ENCODE measurements around the gene TMEM260.

TMEM260 gene

GRCh38 chr14:56587701-56588100 is 8.1 kb downstream of the TMEM260 start:
- Mint-ChIP-seq H3K27ac (no peak overlapping the region), H3K27me3 (ENCODE audit: low read depth, poor library complexity) (no peaks in the 10 kb centered on the region), H3K4me3 (no peak overlapping the region), H3K4me1 (peaks cover 12% of the 10 kb centered on the region), H3K36me3 (ENCODE audit: low read depth) (peaks cover 9% of the 10 kb centered on the region), H3K9me3 (no peaks in the 10 kb centered on the region)
- no peak for TF ChIP-seq CTCF (IDR thresholded peaks at IDR 0.05)
- DNase-seq, result no peak

GRCh38 chr14:56590535-56590960 is 10.9 kb downstream of the TMEM260 start:
- H3K9me3 Mint-ChIP-seq, result no peaks in the 10 kb centered on the region
- no peaks in the 10 kb centered on the region for H3K27me3 Mint-ChIP-seq (ENCODE audit: low read depth, poor library complexity)
- no peak overlapping the region for H3K4me3 Mint-ChIP-seq

GRCh38 chr14:56592746-56593544 is 13.3 kb downstream of the TMEM260 start:
- Mint-ChIP-seq H3K9me3 (no peaks in the 10 kb centered on the region), H3K4me1 (peaks cover 12% of the 10 kb centered on the region), H3K27me3 (ENCODE audit: low read depth, poor library complexity) (no peaks in the 10 kb centered on the region), H3K4me3 (no peak overlapping the region), H3K27ac (no peak overlapping the region), H3K36me3 (ENCODE audit: low read depth) (peaks cover 38% of the 10 kb centered on the region)
- TF ChIP-seq CTCF (IDR thresholded peaks at IDR 0.05), result no peak
- no peak for DNase-seq

More at GRCh38 chr14:56590535-56590960, 10.9 kb downstream of the TMEM260 start:
- TF ChIP-seq CTCF (IDR thresholded peaks at IDR 0.05), result no peak
- DNase-seq, result peak; percentile 31
- H3K36me3 Mint-ChIP-seq (ENCODE audit: low read depth), result peaks cover 30% of the 10 kb centered on the region
- peaks cover 12% of the 10 kb centered on the region for H3K4me1 Mint-ChIP-seq
- peak overlapping the region; percentile 61 for H3K27ac Mint-ChIP-seq

- peaks cover 46% of the 10 kb centered on the region for H3K36me3 Mint-ChIP-seq (ENCODE audit: low read depth)
- no peaks in the 10 kb centered on the region for H3K9me3 Mint-ChIP-seq
- H3K27ac Mint-ChIP-seq, result no peak overlapping the region
- H3K27me3 Mint-ChIP-seq (ENCODE audit: low read depth, poor library complexity), result peaks cover 4% of the 10 kb centered on the region
- peaks cover 12% of the 10 kb centered on the region for H3K4me1 Mint-ChIP-seq
- no peak for DNase-seq
- no peak overlapping the region for H3K4me3 Mint-ChIP-seq
- TF ChIP-seq CTCF (IDR thresholded peaks at IDR 0.05), result no peak
These were observed 14.8 kb downstream of the TMEM260 start for GRCh38 chr14:56594428-56594827.

GRCh38 chr14:56598519-56598918 is 18.9 kb downstream of the TMEM260 start:
- H3K27me3 Mint-ChIP-seq (ENCODE audit: low read depth, poor library complexity), result peaks cover 4% of the 10 kb centered on the region
- peaks cover 34% of the 10 kb centered on the region for H3K36me3 Mint-ChIP-seq (ENCODE audit: low read depth)
- no peak for DNase-seq
- H3K4me3 Mint-ChIP-seq, result no peak overlapping the region
- no peak overlapping the region for H3K27ac Mint-ChIP-seq
- no peak for TF ChIP-seq CTCF (IDR thresholded peaks at IDR 0.05)
- no peaks in the 10 kb centered on the region for H3K9me3 Mint-ChIP-seq
- H3K4me1 Mint-ChIP-seq, result no peaks in the 10 kb centered on the region

- no peak overlapping the region for H3K27ac Mint-ChIP-seq
- no peak for TF ChIP-seq CTCF (IDR thresholded peaks at IDR 0.05)
- DNase-seq, result no peak
- no peaks in the 10 kb centered on the region for H3K4me1 Mint-ChIP-seq
- peaks cover 4% of the 10 kb centered on the region for H3K27me3 Mint-ChIP-seq (ENCODE audit: low read depth, poor library complexity)
- peaks cover 15% of the 10 kb centered on the region for H3K36me3 Mint-ChIP-seq (ENCODE audit: low read depth)
- H3K9me3 Mint-ChIP-seq, result no peaks in the 10 kb centered on the region
- H3K4me3 Mint-ChIP-seq, result no peak overlapping the region
These were observed 24.1 kb downstream of the TMEM260 start for GRCh38 chr14:56603648-56604047.
